DMS53 treated with DMSO at 0.1 percent for 48 hours (cell line): ENCODE measurements around the gene CYB5RL.
"Not testable (repeated sequence)": the region's sequence is repeated elsewhere in the genome, so short reads cannot be mapped to it uniquely, and the experiment has no call there.

Experiments used
- DNase-seq: peaks from one replicate; lab custom pipeline; 2025; ENCODE audit not compliant: unreplicated experiment; lab: John Stamatoyannopoulos, UW

CYB5RL gene

DNA sequence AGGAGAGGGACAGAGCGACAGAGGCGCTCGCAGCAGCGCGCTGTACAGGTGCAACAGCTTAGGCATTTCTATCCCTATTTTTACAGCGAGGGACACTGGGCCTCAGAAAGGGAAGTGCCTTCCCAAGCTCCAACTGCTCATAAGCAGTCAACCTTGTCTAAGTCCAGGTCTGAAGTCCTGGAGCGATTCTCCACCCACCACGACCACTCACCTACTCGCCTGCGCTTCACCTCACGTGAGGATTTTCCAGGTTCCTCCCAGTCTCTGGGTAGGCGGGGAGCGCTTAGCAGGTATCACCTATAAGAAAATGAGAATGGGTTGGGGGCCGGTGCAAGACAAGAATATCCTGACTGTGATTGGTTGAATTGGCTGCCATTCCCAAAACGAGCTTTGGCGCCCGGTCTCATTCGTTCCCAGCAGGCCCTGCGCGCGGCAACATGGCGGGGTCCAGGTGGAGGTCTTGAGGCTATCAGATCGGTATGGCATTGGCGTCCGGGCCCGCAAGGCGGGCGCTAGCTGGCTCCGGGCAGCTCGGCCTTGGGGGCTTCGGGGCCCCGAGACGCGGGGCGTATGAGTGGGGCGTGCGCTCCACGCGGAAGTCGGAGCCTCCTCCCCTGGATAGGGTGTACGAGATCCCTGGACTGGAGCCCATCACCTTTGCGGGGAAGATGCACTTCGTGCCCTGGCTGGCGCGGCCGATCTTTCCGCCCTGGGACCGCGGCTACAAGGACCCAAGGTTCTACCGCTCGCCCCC is at the start of gene CYB5RL, which contains the start of gene MRPL37:
CYB5RL (minus strand) TSS at position 266 of the 754 bp plus-strand sequence. CDS start 4,414 bp downstream, outside the sequence.
MRPL37 (plus strand) TSS at position 403 of the 754 bp plus-strand sequence; CDS start at position 480, 77 bp downstream.
- peak; percentile 100 for DNase-seq

DNA sequence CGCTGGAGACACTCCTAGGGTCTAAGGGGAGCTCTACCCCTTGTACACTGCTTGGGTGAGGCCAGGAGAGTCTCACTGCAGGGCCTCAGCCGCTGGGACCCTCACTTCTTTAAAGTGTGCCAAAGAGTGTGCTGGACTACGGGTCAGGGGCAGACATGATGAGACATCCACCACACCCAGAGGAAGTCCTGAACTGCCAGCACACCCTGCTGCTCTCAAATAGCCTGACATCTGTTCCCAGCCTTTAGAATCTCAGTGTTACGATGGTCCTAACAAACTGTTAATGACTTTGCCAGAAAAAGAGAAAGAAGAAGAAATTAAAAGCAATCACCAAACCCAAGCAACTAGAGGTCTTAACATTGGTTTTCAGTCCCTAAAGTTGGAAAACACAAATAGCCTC is 49.1 kb upstream of the CYB5RL start:
- no peak for DNase-seq

DNA sequence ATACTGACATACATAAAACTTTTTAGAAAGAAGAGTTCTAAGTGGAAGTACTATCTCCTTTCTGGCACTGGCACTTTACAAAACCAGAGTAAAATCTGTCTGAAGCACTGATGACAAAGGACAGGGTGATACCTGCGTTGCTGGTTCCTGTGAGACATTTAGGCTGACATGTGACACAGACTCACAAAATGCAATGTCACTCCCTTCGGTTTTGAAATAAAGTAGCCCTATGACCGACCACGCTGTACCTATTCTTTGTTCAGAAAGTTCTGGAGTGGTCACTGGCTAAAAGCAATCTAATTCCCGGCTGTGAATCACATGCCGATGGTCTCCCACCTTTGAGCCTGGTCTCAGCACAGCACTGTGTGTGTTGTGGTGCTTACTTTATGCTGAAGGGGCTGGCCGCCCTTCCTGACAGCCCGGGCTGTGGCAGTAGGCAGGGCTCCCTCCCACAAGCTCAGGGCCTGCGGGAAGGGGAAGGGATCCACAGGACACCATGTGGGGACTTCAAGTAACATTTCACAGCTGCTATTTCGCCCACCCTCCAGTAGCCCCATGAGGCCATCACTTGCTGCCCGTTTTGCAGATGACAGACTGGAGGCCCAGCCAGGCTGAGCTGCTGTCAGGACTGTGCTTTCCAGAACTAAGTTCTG is 48.2 kb upstream of the CYB5RL start:
- DNase-seq = no peak

DNA sequence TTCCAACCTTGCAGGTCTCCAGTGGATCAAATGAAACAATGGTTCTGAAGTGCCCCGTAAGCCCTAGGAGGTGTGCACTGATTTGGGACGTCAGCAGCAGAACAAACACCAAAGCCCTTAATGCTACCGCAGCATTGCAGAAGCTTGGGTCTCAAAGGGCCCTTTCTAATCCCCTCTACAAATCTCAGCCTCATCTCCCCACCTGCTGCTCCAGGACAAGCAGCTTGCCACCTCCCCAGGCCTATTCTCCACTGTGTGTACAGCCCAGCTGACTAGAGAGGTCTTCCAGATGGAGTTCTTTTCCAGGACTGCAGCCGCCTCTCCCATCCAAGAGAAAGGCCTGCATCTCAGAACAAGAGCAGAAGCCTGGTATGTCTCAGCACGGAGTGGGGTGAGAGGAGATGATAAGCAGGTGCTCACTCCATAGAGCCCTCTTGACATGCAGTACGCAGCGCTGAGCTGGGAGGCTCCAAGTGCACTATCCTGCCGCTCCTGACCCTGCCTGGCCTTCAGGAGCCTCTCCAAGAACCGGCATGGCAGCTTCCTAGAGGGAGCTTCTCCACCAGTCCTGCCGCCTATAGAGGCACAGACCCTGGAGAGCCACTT is 46.4 kb upstream of the CYB5RL start:
- no peak for DNase-seq

GRCh38 chr1:54245501-54245900 is 45.7 kb upstream of the CYB5RL start:
- no peak for DNase-seq

DNA sequence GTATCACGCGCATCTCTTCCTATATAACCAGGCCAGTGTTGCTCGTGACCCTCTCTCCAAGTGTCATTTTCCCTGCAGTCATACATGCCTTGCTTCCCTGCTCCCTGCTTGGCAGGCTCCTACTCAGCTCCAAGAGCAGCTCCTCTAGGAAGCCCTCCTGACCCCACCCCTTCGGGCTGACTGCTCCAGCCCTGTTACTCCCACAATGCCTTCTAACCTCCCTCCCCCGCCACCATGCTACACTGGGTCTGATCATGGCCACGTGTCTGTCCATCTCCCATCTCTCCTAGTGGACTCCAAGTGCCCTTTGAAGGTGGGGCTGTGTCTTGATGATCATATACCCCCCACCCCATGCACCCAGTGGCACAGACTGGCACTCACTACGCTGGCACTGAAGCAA is 44.8 kb upstream of the CYB5RL start:
- DNase-seq = no peak

DNA sequence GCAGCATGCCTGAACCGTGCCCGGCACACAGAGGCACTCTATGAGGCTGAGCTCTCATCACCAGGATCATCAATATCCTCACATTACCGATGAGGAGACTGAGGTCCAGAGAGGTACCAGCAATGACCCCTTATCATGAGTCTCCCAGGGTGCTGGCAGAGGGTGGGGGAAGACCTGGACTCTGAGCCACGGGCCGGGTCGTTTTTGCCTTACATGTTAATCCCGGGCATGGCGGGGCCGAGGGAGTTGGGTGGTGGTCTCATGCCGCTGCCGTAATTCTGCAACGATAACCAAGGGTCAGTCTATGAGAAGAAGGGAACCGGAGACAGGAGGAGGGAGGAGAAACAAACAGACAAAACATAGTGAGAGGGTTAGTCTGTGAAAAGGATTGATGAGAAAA is 43.2 kb upstream of the CYB5RL start:
- no peak for DNase-seq

DNA sequence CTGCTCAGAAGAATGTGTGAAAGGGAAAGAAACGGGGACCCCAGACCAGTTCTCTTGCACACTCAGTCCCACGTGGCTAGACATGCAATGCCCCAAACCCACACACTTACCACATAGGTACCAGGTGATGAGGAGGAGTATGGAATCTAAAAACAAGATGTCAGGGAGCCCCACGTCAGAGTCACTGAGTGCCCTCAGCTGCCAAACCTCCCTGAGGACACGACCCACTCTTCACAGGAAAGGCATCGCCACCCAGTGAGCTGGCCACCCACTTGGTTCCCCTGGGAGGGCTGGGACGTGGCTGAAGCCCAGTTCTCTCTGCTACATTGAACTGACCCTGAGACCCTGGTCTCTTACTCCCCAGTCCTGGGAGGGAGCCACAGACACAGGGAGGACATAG is 41.5 kb upstream of the CYB5RL start:
- no peak for DNase-seq

DNA sequence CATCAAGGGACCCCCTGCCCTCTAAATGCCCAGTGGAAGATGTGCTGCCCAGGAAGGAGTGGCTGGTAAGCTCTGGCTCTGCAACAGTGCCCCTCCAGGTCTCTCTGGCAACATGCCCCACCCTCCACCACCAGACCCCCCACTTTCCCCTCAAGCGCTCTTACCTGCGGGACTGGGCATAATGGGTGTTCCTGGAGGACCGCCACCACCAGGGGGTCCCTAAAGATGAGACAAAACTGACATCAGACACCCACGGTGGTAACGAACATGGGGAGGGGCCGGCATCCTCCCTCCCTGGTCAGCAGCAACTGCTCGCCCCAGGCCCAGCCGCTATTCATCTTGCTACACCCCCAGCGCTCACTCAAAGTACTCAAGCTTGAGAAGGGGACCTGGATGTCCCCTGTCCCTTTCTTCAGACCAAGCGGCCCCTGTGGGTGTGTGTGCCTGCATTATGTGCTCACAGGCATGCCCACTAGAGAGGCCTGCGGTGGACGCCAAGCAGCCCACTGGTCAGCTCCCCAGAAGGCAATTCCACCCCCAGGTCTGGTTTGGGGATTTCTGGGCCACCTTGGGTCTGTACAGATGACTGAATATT is 41.0 kb upstream of the CYB5RL start:
- DNase-seq = no peak

DNA sequence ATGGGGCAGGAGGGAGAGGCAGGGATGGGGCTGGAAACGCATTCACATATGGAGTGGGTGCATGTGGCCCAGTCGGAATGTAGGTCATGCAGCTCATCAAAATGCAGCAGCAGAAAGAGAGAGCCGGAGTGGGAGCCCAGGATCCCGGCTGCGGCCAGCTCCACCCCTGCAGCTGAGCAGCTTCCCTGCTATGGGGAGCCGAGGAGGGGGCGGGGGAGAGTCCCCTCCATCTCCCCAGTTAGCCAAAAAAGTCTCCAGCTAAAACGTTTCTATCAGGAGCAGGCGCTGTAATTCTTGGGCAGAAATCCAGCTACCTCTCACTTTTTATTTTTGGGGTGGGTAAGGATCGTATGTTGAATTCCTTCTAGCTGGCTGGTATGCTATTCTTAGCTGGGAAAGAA is 39.8 kb upstream of the CYB5RL start:
- DNase-seq = no peak

DNA sequence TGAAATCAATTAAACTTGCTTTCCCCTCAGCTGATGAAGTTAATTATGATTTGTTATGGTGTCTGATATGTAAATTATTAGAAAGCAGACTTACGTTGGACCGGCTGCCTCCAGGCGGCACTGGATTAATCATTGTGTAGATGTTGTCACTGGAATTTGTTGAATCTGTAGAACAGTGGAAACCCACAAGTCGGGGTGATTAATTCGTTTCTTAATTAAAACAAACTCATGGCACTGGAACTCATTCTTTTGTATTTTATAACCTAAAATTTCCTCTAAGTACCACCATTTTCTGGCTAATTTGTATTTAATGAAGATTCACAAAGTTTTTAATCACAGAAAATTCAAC is 39.2 kb upstream of the CYB5RL start:
- DNase-seq = no peak

DNA sequence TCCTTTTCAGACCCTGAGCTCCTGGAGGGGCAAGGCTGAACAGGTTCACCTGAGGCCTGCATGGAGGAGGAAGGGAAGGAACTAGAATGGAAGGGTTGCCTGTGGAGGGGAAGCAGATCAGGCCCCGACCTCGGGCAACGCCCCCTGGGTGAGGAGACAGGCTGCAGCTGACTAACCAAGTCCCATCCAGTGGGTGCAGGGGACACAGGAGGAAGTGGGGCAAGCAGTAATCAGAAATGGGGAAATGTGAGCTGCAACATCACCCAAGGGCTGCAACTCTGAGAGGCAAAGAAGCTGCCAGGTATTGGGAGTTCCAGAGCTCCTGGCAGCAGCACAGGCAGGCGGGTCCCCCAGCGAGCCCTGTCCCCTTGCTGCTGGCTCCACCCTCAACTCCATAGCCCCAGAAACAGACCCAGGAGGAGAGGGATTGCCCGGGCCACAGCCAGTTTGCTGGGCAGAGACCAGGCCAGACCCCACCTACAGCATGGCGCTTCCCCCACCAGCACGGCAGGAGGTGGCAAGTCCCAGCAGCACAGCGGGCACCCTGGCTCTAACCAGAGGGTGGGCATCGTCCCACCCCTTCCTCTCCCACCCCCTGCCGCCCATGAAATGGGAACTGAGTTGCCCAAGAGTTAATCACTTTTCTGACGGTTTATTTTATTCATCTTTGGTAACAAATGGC is 38.7 kb upstream of the CYB5RL start:
- DNase-seq = no peak

GRCh38 chr1:54237586-54237985 is 37.8 kb upstream of the CYB5RL start:
- DNase-seq = no peak

DNA sequence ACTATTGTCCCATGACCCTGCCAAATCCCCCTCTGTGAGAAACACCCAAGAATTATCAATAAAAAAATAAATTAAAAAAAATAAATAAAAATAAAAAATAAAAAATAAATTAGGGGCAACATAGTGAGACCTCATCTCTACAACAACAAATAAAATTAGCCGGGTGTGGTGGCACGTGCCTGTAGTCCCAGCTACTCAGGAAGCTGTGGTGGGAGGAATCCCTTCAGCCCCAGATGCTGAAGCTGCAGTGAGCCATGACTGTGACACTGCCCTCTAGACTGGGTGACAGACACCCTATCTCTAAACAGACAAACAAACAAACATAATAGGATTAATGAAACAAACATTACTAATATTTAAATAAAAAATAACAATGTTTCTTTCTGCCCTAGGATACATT is 34.5 kb upstream of the CYB5RL start:
- DNase-seq = no peak

DNA sequence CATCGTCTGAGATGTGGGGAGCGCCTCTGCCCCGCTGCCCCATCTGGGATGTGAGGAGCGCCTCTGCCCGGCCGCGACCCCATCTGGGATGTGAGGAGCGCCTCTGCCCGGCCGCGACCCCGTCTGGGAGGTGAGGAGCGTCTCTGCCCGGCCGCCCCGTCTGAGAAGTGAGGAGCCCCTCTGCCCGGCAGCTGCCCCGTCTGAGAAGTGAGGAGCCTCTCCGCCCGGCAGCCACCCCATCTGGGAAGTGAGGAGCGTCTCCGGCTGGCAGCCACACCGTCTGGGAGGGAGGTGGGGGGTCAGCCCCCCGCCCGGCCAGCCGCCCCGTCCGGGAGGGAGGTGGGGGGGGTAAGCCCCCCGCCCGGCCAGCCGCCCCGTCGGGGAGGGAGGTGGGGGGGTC is 33.4 kb upstream of the CYB5RL start:
- DNase-seq = not testable (repeated sequence)

- DNase-seq = no peak
These were observed 30.9 kb upstream of the CYB5RL start for GRCh38 chr1:54230507-54231339.

- no peak for DNase-seq
These were observed 29.6 kb upstream of the CYB5RL start for GRCh38 chr1:54229281-54229891.

- no peak for DNase-seq
These were observed 28.8 kb upstream of the CYB5RL start for GRCh38 chr1:54228638-54229079.

DNA sequence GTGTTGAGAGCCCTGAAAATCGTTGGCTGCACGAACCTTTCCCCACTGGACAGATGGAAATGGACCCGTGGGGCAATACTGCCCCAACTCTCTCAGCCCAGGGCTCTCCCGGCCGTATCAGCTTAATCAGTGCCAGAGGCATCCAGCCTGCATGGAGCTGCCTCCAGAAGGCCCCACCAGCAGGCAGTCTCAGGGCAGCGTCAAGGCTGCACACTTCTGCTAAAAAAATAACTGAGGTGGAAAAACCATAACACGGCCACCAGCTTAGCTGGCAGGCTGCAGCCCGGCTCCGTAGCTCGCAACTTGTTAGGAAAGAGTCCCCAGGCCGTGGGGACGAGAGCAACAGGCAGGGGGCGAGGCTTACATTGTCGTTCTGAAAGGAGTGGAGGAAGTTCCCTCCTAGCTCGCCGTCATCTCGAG is 28.1 kb upstream of the CYB5RL start:
- no peak for DNase-seq

GRCh38 chr1:54227091-54227602 is 27.3 kb upstream of the CYB5RL start:
- DNase-seq = peak; percentile 87
